GM18909 (cell line): ENCODE data around the gene CYP2A7.
"Not testable (repeated sequence)": the region's sequence is repeated elsewhere in the genome, so short reads cannot be mapped to it uniquely, and the experiment has no call there.

Experiments used
- ATAC-seq: cut with Tn5 transposase; IDR thresholded peaks from one replicate; pipeline ENCODE4 v1.9.1; 2021; ENCODE audit warnings: mild to moderate bottlenecking; ENCODE audit not compliant: unreplicated experiment, poor library complexity

Gene CYP2A7

GRCh38 chr19:40900521-40900920 lies 18.5 kb upstream of the CYP2A7 start:
- not testable (repeated sequence) for ATAC-seq

- not testable (repeated sequence) for ATAC-seq
These were observed 17.9 kb upstream of the CYP2A7 start for GRCh38 chr19:40899964-40900363.

- ATAC-seq = not testable (repeated sequence)
These were observed 15.1 kb upstream of the CYP2A7 start for GRCh38 chr19:40896843-40897789.

- no peak for ATAC-seq
These were observed 14.4 kb upstream of the CYP2A7 start for GRCh38 chr19:40896418-40896796.

GRCh38 chr19:40893112-40893511 lies 11.1 kb upstream of the CYP2A7 start:
- no peak for ATAC-seq

- no peak for ATAC-seq
These were observed 7.3 kb upstream of the CYP2A7 start for GRCh38 chr19:40889366-40889765.

- no peak for ATAC-seq
These were observed 6.2 kb upstream of the CYP2A7 start for GRCh38 chr19:40888191-40888590.

GRCh38 chr19:40884187-40884931 lies 2.3 kb upstream of the CYP2A7 start:
- ATAC-seq = not testable (repeated sequence)

- ATAC-seq = not testable (repeated sequence)
These were observed 2.7 kb downstream of the CYP2A7 start for GRCh38 chr19:40879349-40879748.

GRCh38 chr19:40875526-40875951 lies 6.5 kb downstream of the CYP2A7 start:
- ATAC-seq = not testable (repeated sequence)

- ATAC-seq = not testable (repeated sequence)
These were observed 7.2 kb downstream of the CYP2A7 start for GRCh38 chr19:40874874-40875273.

GRCh38 chr19:40873873-40874272 lies 8.2 kb downstream of the CYP2A7 start:
- ATAC-seq = not testable (repeated sequence)

- ATAC-seq = no peak
These were observed 9.8 kb downstream of the CYP2A7 start for GRCh38 chr19:40872209-40872608.

- no peak for ATAC-seq
These were observed 14.3 kb downstream of the CYP2A7 start for GRCh38 chr19:40867701-40868100.

- not testable (repeated sequence) for ATAC-seq
These were observed 17.1 kb downstream of the CYP2A7 start for GRCh38 chr19:40864739-40865496.

GRCh38 chr19:40862785-40863184 lies 19.2 kb downstream of the CYP2A7 start:
- no peak for ATAC-seq

- no peak for ATAC-seq
These were observed 19.7 kb downstream of the CYP2A7 start for GRCh38 chr19:40862333-40862732.

GRCh38 chr19:40858109-40858508 lies 23.9 kb downstream of the CYP2A7 start:
- ATAC-seq = no peak

GRCh38 chr19:40852467-40853152 lies 29.4 kb downstream of the CYP2A7 start:
- ATAC-seq = not testable (repeated sequence)

- ATAC-seq = not testable (repeated sequence)
These were observed 31.8 kb downstream of the CYP2A7 start, which contains the start of gene CYP2A6 for GRCh38 chr19:40850277-40850676. TSS of gene CYP2A6 (minus strand) at chr19:40850447. CDS start at chr19:40850426, 21 bp downstream.
